Epithelial cell of esophagus (primary cell): ENCODE measurements around the gene TMEM40.

Experiments
- DNase-seq: peaks from one replicate; pipeline ENCODE4 v3.0.0; 2010; ENCODE audit warnings: low read depth
- H3K4me3 ChIP-seq: 2 replicates; pipeline ENCODE4 v1.5.1; 2011; ENCODE audit warnings: mild to moderate bottlenecking, low read length, control low read depth
- TF ChIP-seq, protein P1 (sequence below): IDR thresholded peaks from 2 replicates; pipeline ENCODE4 v1.5.1; 2011; ENCODE audit warnings: low read depth, mild to moderate bottlenecking, low read length, control low read depth, inconsistent platforms; ENCODE audit not compliant: insufficient read depth; ENCODE audit errors: missing control alignments

Gene TMEM40

DNA sequence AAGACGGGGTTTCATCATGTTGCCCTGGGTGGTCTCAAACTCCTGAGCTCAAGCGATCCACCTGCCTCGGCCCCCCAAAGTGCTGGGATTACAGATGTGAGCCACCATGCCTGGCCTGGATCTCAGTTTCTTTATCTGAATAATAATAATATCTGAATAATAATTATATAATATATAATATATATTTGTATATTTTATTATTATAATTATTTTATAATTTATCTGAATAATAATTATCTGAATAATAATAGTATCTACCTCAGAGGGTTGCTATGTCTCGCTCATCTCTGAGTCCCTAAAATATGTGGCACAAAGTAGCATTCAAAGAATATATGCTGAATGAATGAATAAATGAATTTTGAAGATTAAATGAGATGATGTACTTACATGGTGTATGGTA is 44.8 kb downstream of the TMEM40 start:
- no peak overlapping the region for H3K4me3 ChIP-seq
- TF ChIP-seq, protein P1, sequence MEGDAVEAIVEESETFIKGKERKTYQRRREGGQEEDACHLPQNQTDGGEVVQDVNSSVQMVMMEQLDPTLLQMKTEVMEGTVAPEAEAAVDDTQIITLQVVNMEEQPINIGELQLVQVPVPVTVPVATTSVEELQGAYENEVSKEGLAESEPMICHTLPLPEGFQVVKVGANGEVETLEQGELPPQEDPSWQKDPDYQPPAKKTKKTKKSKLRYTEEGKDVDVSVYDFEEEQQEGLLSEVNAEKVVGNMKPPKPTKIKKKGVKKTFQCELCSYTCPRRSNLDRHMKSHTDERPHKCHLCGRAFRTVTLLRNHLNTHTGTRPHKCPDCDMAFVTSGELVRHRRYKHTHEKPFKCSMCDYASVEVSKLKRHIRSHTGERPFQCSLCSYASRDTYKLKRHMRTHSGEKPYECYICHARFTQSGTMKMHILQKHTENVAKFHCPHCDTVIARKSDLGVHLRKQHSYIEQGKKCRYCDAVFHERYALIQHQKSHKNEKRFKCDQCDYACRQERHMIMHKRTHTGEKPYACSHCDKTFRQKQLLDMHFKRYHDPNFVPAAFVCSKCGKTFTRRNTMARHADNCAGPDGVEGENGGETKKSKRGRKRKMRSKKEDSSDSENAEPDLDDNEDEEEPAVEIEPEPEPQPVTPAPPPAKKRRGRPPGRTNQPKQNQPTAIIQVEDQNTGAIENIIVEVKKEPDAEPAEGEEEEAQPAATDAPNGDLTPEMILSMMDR = no peak
- no peak for DNase-seq

DNA sequence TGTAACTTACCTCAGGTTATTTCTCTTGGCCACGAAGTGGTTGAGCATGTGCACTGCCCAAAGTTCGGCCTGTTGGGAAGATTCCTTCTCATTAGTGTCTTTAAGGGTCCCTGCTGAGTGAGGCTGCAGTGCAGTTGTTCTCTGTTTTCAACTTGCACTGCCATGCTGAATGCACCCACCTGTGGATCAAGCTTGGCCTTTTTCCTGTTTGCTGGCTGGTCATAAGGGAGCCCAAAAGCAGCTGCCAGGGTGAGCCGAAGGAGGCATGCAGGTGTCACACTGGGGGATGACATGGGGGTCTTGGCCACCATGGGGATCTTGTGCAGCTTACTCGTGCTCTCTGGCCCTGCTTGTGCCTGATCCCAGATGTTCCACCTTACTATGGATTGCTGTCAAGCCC is 49.0 kb downstream of the TMEM40 start:
- DNase-seq = no peak
- H3K4me3 ChIP-seq = no peak overlapping the region
- TF ChIP-seq, protein P1 = no peak

DNA sequence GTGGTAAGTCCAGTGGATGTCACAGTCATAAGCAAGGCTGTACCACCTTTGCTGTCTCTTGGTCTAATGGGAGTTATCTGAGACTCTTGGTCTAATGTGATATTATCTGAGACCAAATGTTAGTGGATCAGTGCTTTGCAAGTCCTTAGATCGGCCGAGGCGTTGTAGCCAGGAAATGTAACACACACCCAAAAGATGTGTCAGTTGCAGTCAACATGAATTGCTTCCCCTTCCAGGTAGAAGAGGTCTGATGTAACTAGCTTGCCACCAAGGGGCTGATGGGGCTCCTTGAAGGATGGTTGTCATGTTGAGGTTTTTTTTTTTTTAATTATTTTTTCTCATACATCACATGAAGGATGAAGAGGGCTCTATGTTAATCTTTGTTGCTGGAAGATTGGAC is 49.7 kb downstream of the TMEM40 start:
- DNase-seq = no peak
- H3K4me3 ChIP-seq = no peak overlapping the region
- TF ChIP-seq, protein P1 = no peak

DNA sequence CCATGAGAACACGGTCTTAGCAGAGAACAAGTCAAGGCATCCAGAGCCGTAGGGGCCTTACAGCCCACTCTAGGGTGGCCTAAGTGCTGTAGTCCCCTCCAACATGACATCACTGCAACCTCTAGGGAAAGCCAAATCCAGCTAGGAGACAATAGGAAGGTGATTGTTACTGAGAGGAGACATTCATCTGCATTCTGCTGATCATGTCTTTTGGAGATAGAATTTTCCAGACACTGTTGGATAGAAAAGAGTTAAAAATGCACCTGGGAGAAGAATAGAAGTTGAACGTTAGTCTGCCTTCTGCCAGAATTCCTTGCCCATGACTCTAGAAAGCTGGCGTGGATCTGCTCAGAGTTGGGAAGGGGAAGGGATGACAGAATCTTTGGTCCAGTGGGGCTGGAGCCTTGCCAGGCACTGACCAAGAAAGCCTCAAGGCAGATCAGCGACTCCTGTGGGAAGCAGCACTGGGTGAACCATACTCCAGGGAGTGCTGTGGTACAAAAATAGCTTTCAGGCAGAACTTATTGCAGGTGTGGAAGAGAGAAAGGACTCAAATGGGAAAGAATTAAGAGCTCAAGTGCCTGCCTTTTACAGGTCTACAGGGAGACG is 50.4 kb downstream of the TMEM40 start:
- H3K4me3 ChIP-seq = no peak overlapping the region
- TF ChIP-seq, protein P1 = peak; percentile 33
- DNase-seq = peak; percentile 85

DNA sequence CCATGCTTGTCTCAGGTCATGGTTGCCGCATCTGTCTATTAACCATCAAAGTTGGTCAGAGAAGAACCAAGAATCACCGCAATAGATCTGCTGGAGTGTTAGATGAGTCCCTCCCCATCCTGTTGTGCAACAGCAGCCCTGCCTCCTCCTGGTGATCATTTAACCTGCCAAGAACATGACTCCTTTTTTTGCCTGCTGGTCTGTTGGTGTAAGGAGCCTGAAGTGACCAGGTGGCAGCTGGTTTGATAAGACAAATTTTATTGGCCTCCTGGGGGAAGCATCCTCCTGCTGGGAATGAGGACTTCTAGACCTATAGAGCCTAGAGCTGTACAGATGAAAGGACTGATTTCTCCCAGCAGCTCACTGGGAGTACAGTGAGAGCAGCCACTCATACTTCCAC is 51.6 kb downstream of the TMEM40 start:
- TF ChIP-seq, protein P1 = peak; percentile 19
- peak; percentile 78 for DNase-seq
- no peak overlapping the region for H3K4me3 ChIP-seq

DNA sequence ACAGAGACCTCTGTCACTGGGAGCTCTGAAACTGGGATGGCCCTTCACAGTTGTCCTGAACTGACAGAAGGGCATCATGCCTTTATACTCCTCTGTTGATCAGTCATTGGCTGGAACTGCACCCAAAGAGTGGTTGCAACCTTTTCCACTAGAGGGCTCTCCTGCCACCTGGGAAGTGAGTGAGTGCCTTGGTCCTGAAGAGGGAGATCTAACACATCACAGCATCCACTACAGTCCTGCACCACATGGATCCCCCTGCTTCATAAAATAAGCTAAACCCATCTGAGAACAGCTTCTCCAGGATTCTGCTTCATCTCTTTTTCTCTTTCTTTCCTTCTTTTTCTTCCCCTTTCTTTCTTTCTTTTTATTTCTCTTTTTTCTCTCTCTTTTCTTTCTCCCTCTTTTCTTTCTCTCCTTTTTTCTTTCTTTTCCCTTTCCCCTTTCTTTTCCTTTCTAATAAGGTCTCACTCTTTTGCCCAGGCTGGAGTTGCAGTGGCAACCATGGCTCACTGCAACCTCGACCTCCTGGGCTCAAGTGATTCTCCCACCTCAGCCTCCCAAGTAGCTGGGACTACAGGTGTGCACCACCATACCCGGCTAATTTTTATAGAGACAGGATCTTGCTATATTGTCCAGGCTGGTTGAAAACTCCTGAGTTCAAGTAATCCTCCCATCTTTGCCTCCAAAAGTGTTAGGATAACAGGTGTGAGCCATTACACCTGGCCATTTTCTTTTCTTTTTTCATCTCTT is 52.4 kb downstream of the TMEM40 start:
- H3K4me3 ChIP-seq = no peak overlapping the region
- TF ChIP-seq, protein P1 = peak; percentile 98
- peak; percentile 87 for DNase-seq
